Tibial artery (tissue), 4 donors: ENCODE data around the gene HACE1.

Source experiments
- DNase-seq, 2 donors: peaks; one replicate each; pipeline ENCODE4 v3.0.0-alpha.2; 2019
- H3K27ac ChIP-seq, 2 donors: fragments of 200-600 bp; sonication (generic) in 1 of 2; 1 replicate in 1 of 2; 2 replicates in 1 of 2; pipeline ENCODE4 v1.5.1; 2018 to 2019; ENCODE audit warnings: mild to moderate bottlenecking in 1 of 2
- H3K27me3 ChIP-seq, 2 donors: fragments of 200-600 bp; sonication (generic) in 1 of 2; one replicate each; pipeline versions ENCODE4 v1.5.1 to v1.6.0; 2016 to 2019
- H3K36me3 ChIP-seq, 3 donors: fragments of 200-600 bp; sonication (generic) in 2 of 3; one replicate each; pipeline ENCODE4 v1.5.1; 2016 to 2019; ENCODE audit warnings: mild to moderate bottlenecking in 2 of 3
- H3K4me1 ChIP-seq, 4 donors: fragments of 200-600 bp; sonication (generic) in 2 of 4; 1 replicate in 3 of 4; 2 replicates in 1 of 4; pipeline ENCODE4 v1.5.1; 2016 to 2019
- H3K4me3 ChIP-seq, 2 donors: fragments of 200-600 bp; sonication (generic) in 1 of 2; 1 replicate in 1 of 2; 2 replicates in 1 of 2; pipeline ENCODE4 v1.5.1; 2018 to 2019; ENCODE audit warnings: mild to moderate bottlenecking in 2 of 2
- H3K9me3 ChIP-seq, 3 donors: fragments of 200-600 bp; sonication (generic) in 1 of 3; one replicate each; pipeline ENCODE4 v1.5.1; 2016 to 2019
- CTCF ChIP-seq, 2 experiments: fragments of 200-600 bp in 1 of 2; fragments of 450-650 bp in 1 of 2; IDR thresholded peaks; one replicate each; pipeline ENCODE4 v1.5.1; 2017 to 2019; ENCODE audit warnings: antibody characterized with exemption in 2 of 2, mild to moderate bottlenecking in 1 of 2, moderate library complexity in 1 of 2
- intact Hi-C: fragments of 100-400 bp; cut with DNase I; formaldehyde crosslinking; loops from one replicate; pipeline ENCODE4 v1.15.0; 2023; ENCODE audit warnings: low total_unique reads

HACE1 gene

GRCh38 chr6:104684911-104685415 is 174.8 kb downstream of the HACE1 start:
- DNase-seq, result no peak
- no peaks in the 10 kb centered on the region for H3K9me3 ChIP-seq
- H3K4me1 ChIP-seq, result no peaks in the 10 kb centered on the region
- TF ChIP-seq CTCF (IDR thresholded peaks at IDR 0.05), result no peak
- H3K27ac ChIP-seq, result no peak overlapping the region
- no peaks in the 10 kb centered on the region for H3K27me3 ChIP-seq
- no peaks in the 10 kb centered on the region for H3K36me3 ChIP-seq
- intact Hi-C loops, result no loop called here
- H3K4me3 ChIP-seq, result no peak overlapping the region

GRCh38 chr6:104683809-104684208 is 175.9 kb downstream of the HACE1 start:
- Histone ChIP-seq H3K27ac (no peak overlapping the region), H3K9me3 (no peaks in the 10 kb centered on the region), H3K27me3 (no peaks in the 10 kb centered on the region), H3K4me3 (no peak overlapping the region), H3K36me3 (no peaks in the 10 kb centered on the region), H3K4me1 (no peaks in the 10 kb centered on the region)
- DNase-seq, result no peak
- intact Hi-C loops, result no loop called here
- TF ChIP-seq CTCF (IDR thresholded peaks at IDR 0.05), result no peak

DNA sequence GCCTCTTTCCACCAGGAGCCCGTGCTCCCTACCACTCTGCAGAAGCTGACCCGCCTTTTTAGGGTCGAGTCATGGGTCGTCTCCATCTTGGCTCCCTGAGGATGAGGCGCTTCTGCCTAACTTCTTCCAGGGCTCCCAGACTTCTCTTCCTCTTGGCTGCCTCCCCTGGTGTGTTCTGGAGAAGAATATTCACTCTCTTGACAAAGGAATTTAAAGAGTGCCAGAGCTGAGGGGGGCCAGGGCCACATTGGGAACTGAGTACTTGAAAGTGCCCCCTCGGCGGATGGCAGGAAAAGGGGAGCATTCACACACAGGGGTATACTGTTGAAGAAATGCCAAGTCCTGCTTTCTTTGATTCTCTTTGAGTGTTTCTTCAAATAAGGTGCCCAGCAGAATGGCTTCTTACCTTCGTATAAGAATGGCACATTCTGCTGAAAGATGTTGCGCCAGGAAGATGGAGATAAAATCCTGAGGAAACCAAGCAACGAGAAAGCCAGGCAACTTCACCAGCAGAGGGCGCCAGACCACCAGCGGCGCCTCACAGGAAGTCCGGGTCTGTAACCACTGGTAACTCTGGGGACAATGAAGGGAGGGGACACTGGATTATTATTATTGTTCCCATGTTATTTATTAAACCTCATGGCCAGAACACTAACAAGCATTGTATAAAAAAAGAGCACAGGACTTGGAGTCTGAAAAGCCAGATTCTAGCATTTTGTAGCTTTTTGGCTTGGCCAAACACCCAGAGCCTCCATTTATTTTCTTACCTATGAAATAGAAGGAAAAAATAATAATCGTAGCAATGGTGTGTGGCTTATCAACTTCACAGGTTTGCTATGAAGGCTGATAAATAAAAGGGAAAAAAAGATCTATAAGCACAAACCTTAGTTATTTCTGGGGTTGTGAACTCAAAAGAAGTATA is 176.7 kb downstream of the HACE1 start:
- DNase-seq, result no peak
- H3K27ac ChIP-seq, result no peak overlapping the region
- no peaks in the 10 kb centered on the region for H3K27me3 ChIP-seq
- no peaks in the 10 kb centered on the region for H3K9me3 ChIP-seq
- intact Hi-C loops, result no loop called here
- H3K4me3 ChIP-seq, result no peak overlapping the region
- no peaks in the 10 kb centered on the region for H3K36me3 ChIP-seq
- TF ChIP-seq CTCF (IDR thresholded peaks at IDR 0.05), result peak; percentile 30 to 31
- H3K4me1 ChIP-seq, result no peaks in the 10 kb centered on the region

GRCh38 chr6:104680539-104680938 is 179.2 kb downstream of the HACE1 start:
- DNase-seq, result no peak
- TF ChIP-seq CTCF (IDR thresholded peaks at IDR 0.05), result no peak
- intact Hi-C loops, result no loop called here
- Histone ChIP-seq H3K4me3 (no peak overlapping the region), H3K36me3 (no peaks in the 10 kb centered on the region), H3K27ac (no peak overlapping the region), H3K4me1 (no peaks in the 10 kb centered on the region), H3K9me3 (peaks cover 0 to 4% (median 0%) of the 10 kb centered on the region in 3 donors), H3K27me3 (no peaks in the 10 kb centered on the region)

DNA sequence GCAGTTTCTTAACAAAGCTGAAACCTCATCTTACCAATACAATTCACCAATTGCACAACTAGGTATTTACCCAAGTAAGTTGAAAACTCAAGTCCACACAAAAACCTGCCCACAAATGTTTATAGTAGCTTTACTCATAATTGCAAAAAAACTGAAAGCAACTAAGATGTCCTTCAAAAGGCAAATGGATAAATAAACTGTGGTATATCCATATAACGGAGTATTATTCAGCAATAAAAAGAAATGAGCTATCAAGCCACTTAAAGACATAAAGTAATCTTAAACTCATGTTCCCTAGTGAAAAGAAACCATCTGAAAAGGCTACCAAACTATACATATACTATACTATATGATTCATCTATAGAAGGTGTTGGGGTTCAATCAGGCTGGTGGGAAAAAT is 179.7 kb downstream of the HACE1 start:
- Histone ChIP-seq H3K4me1 (no peaks in the 10 kb centered on the region), H3K36me3 (no peaks in the 10 kb centered on the region), H3K4me3 (no peak overlapping the region), H3K27ac (no peak overlapping the region), H3K27me3 (no peaks in the 10 kb centered on the region), H3K9me3 (peaks cover 0 to 7% (median 0%) of the 10 kb centered on the region in 3 donors)
- DNase-seq, result no peak
- intact Hi-C loops, result no loop called here
- no peak for TF ChIP-seq CTCF (IDR thresholded peaks at IDR 0.05)
